Left colon (tissue), 2 donors: Measurements from ENCODE around the gene EMC9. TPM values are rescaled to one million over a fixed set of nuclear protein-coding genes. Genes with fewer than 3 reads are reported as not detected.
A peak's percentile ranks its signal among the peaks of the same experiment; 100 is the strongest.

ENCODE experiments used
- ATAC-seq: fragments of 200-7000 bp; cut with Tn5 transposase; one replicate; pipeline ENCODE4 v1.9.1; 2020; ENCODE audit warnings: mild to moderate bottlenecking, moderate library complexity
- DNase-seq, 2 donors: peaks; one replicate each; pipeline ENCODE4 v3.0.0-alpha.2; 2020
- intact Hi-C, 2 donors: fragments of 100-400 bp; cut with DNase I in 1 of 2; cut with micrococcal nuclease in 1 of 2; formaldehyde crosslinking; loops; one replicate each; pipeline versions ENCODE4 v1.11.2 to v1.14.0; 2022; cut with DNase I, micrococcal nuclease
- microRNA-seq, 2 donors: library from miRNA; unstranded; fragments of <30 nt; microRNA quantifications; one replicate each; pipeline versions ENCODE4 v1.1.0 to v1.2.0, GENCODE V29; 2020
- total RNA-seq, 2 donors: library from RNA; stranded (reverse); fragmentation: NEBNext Ultra II Directional; extraction: Animal tissue kit (Norgen Biotek cat#: 25700); gene quantifications; one replicate each; pipeline ENCODE4 v1.2.1, GENCODE V29; 2021
- donor health status: DM: no; HTN: no; CAD: no.
- donor health status: DM: yes; HTN: yes; CAD: no.

Gene EMC9
- total RNA-seq, 2 donors from 2014 or later: 13.9 to 25.7 TPM

GRCh38 chr14:24098927-24099813, 42.2 kb downstream of the EMC9 start:
- intact Hi-C loops: no loop called here

GRCh38 chr14:24098229-24098926, 43.0 kb downstream of the EMC9 start:
- DNase-seq: no peak
- no peak for ATAC-seq
- intact Hi-C loops: no loop called here

More at GRCh38 chr14:24098927-24099813, 42.2 kb downstream of the EMC9 start:
- DNase-seq: peak in 1 of 2 donors; percentile 48
- ATAC-seq: no peak

- ATAC-seq (no peak), DNase-seq (no peak)
- intact Hi-C loops: no loop called here
Observed at GRCh38 chr14:24096545-24097181, 44.7 kb downstream of the EMC9 start.

GRCh38 chr14:24095271-24096068, 45.9 kb downstream of the EMC9 start:
- intact Hi-C loops: no loop called here
- peak; percentile 65 for ATAC-seq
- DNase-seq: peak; percentile 91 to 95

GRCh38 chr14:24094841-24095270, 46.5 kb downstream of the EMC9 start:
- ATAC-seq: peak; percentile 3
- intact Hi-C loops: no loop called here
- peak in 1 of 2 donors; percentile 44 for DNase-seq

- intact Hi-C loops: no loop called here
- peak; percentile 74 for ATAC-seq
- DNase-seq: peak; percentile 97
Observed at GRCh38 chr14:24093901-24094840, 47.2 kb downstream of the EMC9 start, which contains the start of gene PCK2. TSS of gene PCK2 (plus strand) at chr14:24094311. CDS start at chr14:24094406, 95 bp downstream.

GRCh38 chr14:24093207-24093900, 48.0 kb downstream of the EMC9 start:
- intact Hi-C loops: no loop called here
- ATAC-seq (no peak), DNase-seq (no peak)

GRCh38 chr14:24092505-24093206, 48.7 kb downstream of the EMC9 start:
- DNase-seq (no peak), ATAC-seq (no peak)
- intact Hi-C loops: no loop called here

- intact Hi-C loops: no loop called here
- DNase-seq: peak; percentile 31 to 61
- ATAC-seq: peak; percentile 25
Observed at GRCh38 chr14:24092110-24092504, 49.3 kb downstream of the EMC9 start.

- intact Hi-C loops: no loop called here
- DNase-seq: no peak
- ATAC-seq: no peak
Observed at GRCh38 chr14:24089890-24090289, 51.5 kb downstream of the EMC9 start.

Small RNAs within 50 kb of the gene (microRNA-seq; reads per million reads assigned to microRNA genes)
- gene MIR7703: 0 reads per million in 2 donors

Other genes with a start within 250 kb of the EMC9 start
- gene DHRS4, start 187.8 kb downstream of the EMC9 start, total RNA-seq: 10 to 100 TPM; 38.3 to 46.0 TPM
- 10 to 100 TPM; 31.8 to 43.2 TPM for gene DHRS4L2, start 152.7 kb downstream of the EMC9 start, total RNA-seq
- 1 to 10 TPM; 1.1 to 3.4 TPM for gene CARMIL3, start 89.6 kb downstream of the EMC9 start, total RNA-seq
- gene CPNE6, start 70.0 kb downstream of the EMC9 start, total RNA-seq: under 1 TPM; 0.28 to 0.31 TPM
- gene PCK2, start 47.3 kb downstream of the EMC9 start, total RNA-seq: 100 to 1,000 TPM; 150 to 223 TPM
- 100 to 1,000 TPM; 101 to 107 TPM for gene DCAF11, start 26.8 kb downstream of the EMC9 start, total RNA-seq
- 1 to 10 TPM; 1.2 to 1.5 TPM for gene NRL, start 26.6 kb downstream of the EMC9 start, total RNA-seq
- gene FITM1, start 10.9 kb downstream of the EMC9 start, total RNA-seq: 1 to 10 TPM; 1.0 TPM
- 100 to 1,000 TPM; 196 to 249 TPM for gene PSME1, start 5.4 kb downstream of the EMC9 start, total RNA-seq
- 100 to 1,000 TPM; 140 to 240 TPM for gene PSME2, start 5.0 kb upstream of the EMC9 start, total RNA-seq
- gene RNF31, start 5.9 kb upstream of the EMC9 start, total RNA-seq: 10 to 100 TPM; 49.1 to 50.3 TPM
- 100 to 1,000 TPM in 1 of 2 donors, 10 to 100 TPM in 1; 53.7 to 105 TPM for gene IRF9, start 19.7 kb upstream of the EMC9 start, total RNA-seq
- 10 to 100 TPM in 1 of 2 donors, 1 to 10 TPM in 1; 6.9 to 21.0 TPM for gene REC8, start 30.5 kb upstream of the EMC9 start, total RNA-seq
- 10 to 100 TPM; 17.3 to 26.3 TPM for gene IPO4, start 47.2 kb upstream of the EMC9 start, total RNA-seq
- gene TM9SF1, start 53.9 kb upstream of the EMC9 start, total RNA-seq: 10 to 100 TPM; 49.2 to 52.7 TPM
- gene TSSK4, start 64.1 kb upstream of the EMC9 start, total RNA-seq: under 1 TPM in 1 of 2 donors, not detected in 1; 0.47 TPM
- 10 to 100 TPM; 43.5 to 48.0 TPM for gene CHMP4A, start 71.9 kb upstream of the EMC9 start, total RNA-seq
- 10 to 100 TPM; 11.8 to 13.8 TPM for gene MDP1, start 74.5 kb upstream of the EMC9 start, total RNA-seq
- gene NEDD8, start 90.8 kb upstream of the EMC9 start, total RNA-seq: 100 to 1,000 TPM; 110 to 135 TPM
- gene GMPR2, start 91.3 kb upstream of the EMC9 start, total RNA-seq: 10 to 100 TPM; 62.4 to 64.8 TPM
- gene TINF2, start 101.0 kb upstream of the EMC9 start, total RNA-seq: 10 to 100 TPM; 56.6 to 64.0 TPM
- 1 to 10 TPM; 2.3 to 2.9 TPM for gene TGM1, start 121.6 kb upstream of the EMC9 start, total RNA-seq
- 10 to 100 TPM; 35.0 to 41.8 TPM for gene RABGGTA, start 130.0 kb upstream of the EMC9 start, total RNA-seq
- gene DHRS1, start 158.2 kb upstream of the EMC9 start, total RNA-seq: 10 to 100 TPM; 64.2 to 76.6 TPM
- 10 to 100 TPM; 24.4 to 26.0 TPM for gene NOP9, start 158.3 kb upstream of the EMC9 start, total RNA-seq
- 10 to 100 TPM; 10.7 to 16.6 TPM for gene CIDEB, start 166.4 kb upstream of the EMC9 start, total RNA-seq
- gene LTB4R2, start 168.5 kb upstream of the EMC9 start, total RNA-seq: 1 to 10 TPM; 2.9 to 4.2 TPM
- 1 to 10 TPM; 2.9 to 4.3 TPM for gene LTB4R, start 169.9 kb upstream of the EMC9 start, total RNA-seq
- gene ADCY4, start 193.5 kb upstream of the EMC9 start, total RNA-seq: 10 to 100 TPM; 10.1 to 16.4 TPM
- gene RIPK3, start 198.4 kb upstream of the EMC9 start, total RNA-seq: 10 to 100 TPM; 56.6 to 67.9 TPM
- 10 to 100 TPM; 12.8 to 17.4 TPM for gene NFATC4, start 226.6 kb upstream of the EMC9 start, total RNA-seq